PC-3 (cell line): ENCODE results near the gene ETV6. TPM values are rescaled to one million over a fixed set of nuclear protein-coding genes. Genes with fewer than 3 reads are reported as not detected.

ENCODE experiments used
- ATAC-seq: fragments of 200-7000 bp; cut with Tn5 transposase; 2 replicates; pipeline ENCODE4 v1.9.1; 2020; ENCODE audit warnings: mild to moderate bottlenecking, moderate library complexity
- BruUV-seq: library from RNA; stranded (reverse); fragments of 400-500 nt; replicated peaks from 2 replicates; lab custom pipeline; 2021; lab: Mats Ljungman, UMichigan
- CTCF ChIA-PET: fragments of 300-600 bp; sonication (Branson Sonifier 250); formaldehyde crosslinking; loops from one replicate; lab custom pipeline; 2022; ENCODE audit warnings: antibody characterized with exemption; lab: Charles Lee
- POLR2A ChIA-PET: fragments of 300-600 bp; sonication (Branson Sonifier 250); formaldehyde crosslinking; loops from one replicate; lab custom pipeline; 2022; ENCODE audit warnings: antibody characterized with exemption; ENCODE audit not compliant: unreplicated experiment; lab: Charles Lee
- DNase-seq: peaks from one replicate; pipeline ENCODE4 v3.0.0-alpha.2; 2015
- H2AFZ ChIP-seq: fragments of 300-600 bp; sonication (generic); 2 replicates; pipeline ENCODE4 v1.6.0; 2016; ENCODE audit warnings: antibody characterized with exemption, low read length
- H3F3A ChIP-seq: fragments of 300-600 bp; sonication (generic); one replicate; pipeline ENCODE4 v1.6.0; 2017; ENCODE audit warnings: antibody characterized with exemption, low read length, control low read depth, mild to moderate bottlenecking; ENCODE audit not compliant: unreplicated experiment
- H3K27ac ChIP-seq: fragments of 300-600 bp; sonication (generic); 2 replicates; pipeline ENCODE4 v1.5.1; 2016; ENCODE audit warnings: mild to moderate bottlenecking, low read length
- H3K27me3 ChIP-seq: fragments of 300-600 bp; sonication (generic); 2 replicates; pipeline ENCODE4 v1.6.1; 2016; ENCODE audit warnings: low read length, mixed read lengths
- H3K36me3 ChIP-seq: fragments of 300-600 bp; sonication (generic); 2 replicates; pipeline ENCODE4 v1.6.1; 2016; ENCODE audit warnings: low read depth, mixed run types, low read length, mixed read lengths
- H3K4me1 ChIP-seq: fragments of 300-600 bp; sonication (generic); 2 replicates; pipeline ENCODE4 v1.5.1; 2016; ENCODE audit warnings: low read length; ENCODE audit not compliant: insufficient read depth
- H3K4me2 ChIP-seq: fragments of 300-600 bp; sonication (generic); 2 replicates; pipeline ENCODE4 v1.6.0; 2016; ENCODE audit warnings: low read length
- H3K4me3 ChIP-seq: fragments of 300-600 bp; sonication (generic); 2 replicates; pipeline ENCODE4 v1.5.1; 2016; ENCODE audit warnings: mild to moderate bottlenecking, low read length, mixed read lengths
- H3K79me2 ChIP-seq: fragments of 300-600 bp; sonication (generic); 2 replicates; pipeline ENCODE4 v1.6.1; 2017; ENCODE audit warnings: low read length, mixed read lengths
- H3K9ac ChIP-seq: fragments of 300-600 bp; sonication (generic); 2 replicates; pipeline ENCODE4 v1.6.0; 2016; ENCODE audit warnings: mild to moderate bottlenecking, low read length
- H3K9me2 ChIP-seq: fragments of 300-600 bp; sonication (generic); replicated peaks from 2 replicates; pipeline ENCODE4 v1.6.1; 2016; ENCODE audit warnings: mixed run types, low read length, mixed read lengths
- H3K9me3 ChIP-seq: fragments of 300-600 bp; sonication (generic); 2 replicates; pipeline ENCODE4 v1.6.1; 2016; ENCODE audit warnings: low read length, mixed read lengths
- H4K20me1 ChIP-seq: fragments of 300-600 bp; sonication (generic); 2 replicates; pipeline ENCODE4 v1.6.1; 2016; ENCODE audit warnings: low read length, mixed read lengths
- EZH2 ChIP-seq: fragments of 300-600 bp; sonication (generic); IDR thresholded peaks from one replicate; pipeline ENCODE4 v1.6.1; 2017; ENCODE audit warnings: antibody characterized with exemption, mild to moderate bottlenecking, low read length; ENCODE audit not compliant: unreplicated experiment
- EZH2phosphoT487 ChIP-seq: fragments of 300-600 bp; sonication (generic); IDR thresholded peaks from 2 replicates; pipeline ENCODE4 v1.6.1; 2018; ENCODE audit warnings: mild to moderate bottlenecking, antibody characterized with exemption, low read length, borderline replicate concordance
- intact Hi-C: fragments of 100-400 bp; cut with micrococcal nuclease; formaldehyde crosslinking; loops from 2 replicates; pipeline ENCODE4 v1.9.0; 2023
- total RNA-seq: library from RNA; depleted of rRNA; stranded (reverse); fragments of >200 nt; gene quantifications from 2 replicates; pipeline ENCODE4 v1.2.3, GENCODE V29; 2014
- TF ChIP-seq, protein P1 (sequence below): fragments of 300-600 bp; sonication (generic); conservative IDR thresholded peaks from 2 replicates; pipeline ENCODE4 v1.5.1; 2017; ENCODE audit warnings: antibody characterized with exemption, low read depth, mild to moderate bottlenecking, low read length

Gene ETV6
- total RNA-seq, 1 experiment from 2014 or later = 5.0 TPM

GRCh38 chr12:11715621-11716020, 66.1 kb downstream of the ETV6 start:
- Histone ChIP-seq H3K9ac (no peak overlapping the region), H3K4me1 (peaks cover 16% of the 10 kb centered on the region), H3K36me3 (no peaks in the 10 kb centered on the region), H3K9me3 (no peaks in the 10 kb centered on the region), H3K9me2 (no peaks in the 10 kb centered on the region), H3K4me2 (no peak overlapping the region), H2AFZ (no peak overlapping the region), H3K27me3 (no peaks in the 10 kb centered on the region), H3F3A (no peaks in the 10 kb centered on the region), H3K79me2 (no peaks in the 10 kb centered on the region), H3K27ac (no peak overlapping the region), H3K4me3 (no peak overlapping the region), H4K20me1 (no peaks in the 10 kb centered on the region)
- ATAC-seq (no peak), DNase-seq (no peak)
- CTCF ChIA-PET = no interaction called here
- intact Hi-C loops = no loop called here
- POLR2A ChIA-PET = no interaction called here
- no peak for TF ChIP-seq EZH2phosphoT487
- TF ChIP-seq, protein P1, sequence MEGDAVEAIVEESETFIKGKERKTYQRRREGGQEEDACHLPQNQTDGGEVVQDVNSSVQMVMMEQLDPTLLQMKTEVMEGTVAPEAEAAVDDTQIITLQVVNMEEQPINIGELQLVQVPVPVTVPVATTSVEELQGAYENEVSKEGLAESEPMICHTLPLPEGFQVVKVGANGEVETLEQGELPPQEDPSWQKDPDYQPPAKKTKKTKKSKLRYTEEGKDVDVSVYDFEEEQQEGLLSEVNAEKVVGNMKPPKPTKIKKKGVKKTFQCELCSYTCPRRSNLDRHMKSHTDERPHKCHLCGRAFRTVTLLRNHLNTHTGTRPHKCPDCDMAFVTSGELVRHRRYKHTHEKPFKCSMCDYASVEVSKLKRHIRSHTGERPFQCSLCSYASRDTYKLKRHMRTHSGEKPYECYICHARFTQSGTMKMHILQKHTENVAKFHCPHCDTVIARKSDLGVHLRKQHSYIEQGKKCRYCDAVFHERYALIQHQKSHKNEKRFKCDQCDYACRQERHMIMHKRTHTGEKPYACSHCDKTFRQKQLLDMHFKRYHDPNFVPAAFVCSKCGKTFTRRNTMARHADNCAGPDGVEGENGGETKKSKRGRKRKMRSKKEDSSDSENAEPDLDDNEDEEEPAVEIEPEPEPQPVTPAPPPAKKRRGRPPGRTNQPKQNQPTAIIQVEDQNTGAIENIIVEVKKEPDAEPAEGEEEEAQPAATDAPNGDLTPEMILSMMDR = no peak
- TF ChIP-seq EZH2 = no peak
- no TSS peak for BruUV-seq

DNA sequence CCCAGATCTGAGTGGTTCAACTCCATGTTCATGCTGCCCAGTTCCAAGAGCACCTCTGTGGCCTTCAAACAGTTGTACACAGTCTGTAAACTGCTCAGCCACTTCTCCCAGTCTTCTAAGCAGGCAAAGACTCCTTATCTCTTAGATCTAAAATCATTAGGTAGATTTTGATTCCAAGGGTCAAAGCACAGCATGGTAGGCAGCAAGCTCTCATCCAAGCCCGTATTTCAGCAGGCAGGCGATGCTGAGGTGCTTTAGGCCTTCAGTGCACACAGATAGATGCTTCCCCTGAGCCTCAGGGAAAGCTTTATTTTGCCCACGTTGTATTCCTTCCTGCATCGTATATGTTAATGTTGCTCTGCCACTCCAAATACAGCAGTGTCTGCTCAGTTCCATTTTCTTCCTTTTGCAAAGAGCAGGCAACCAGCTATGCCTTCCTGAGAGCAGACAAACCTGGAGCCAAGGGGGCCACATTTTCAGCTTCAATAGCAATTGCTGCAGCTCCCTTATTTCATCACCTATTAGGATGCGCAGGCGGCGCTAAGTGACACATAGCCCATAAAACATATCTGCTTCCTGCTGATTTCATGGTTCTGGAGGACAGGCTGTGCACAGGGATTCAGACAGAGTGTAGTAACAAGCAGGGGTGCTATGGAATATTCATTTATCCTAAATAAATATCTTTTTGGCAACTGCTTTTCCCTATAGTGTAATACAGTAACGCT, 67.5 kb downstream of the ETV6 start:
- POLR2A ChIA-PET = no interaction called here
- Histone ChIP-seq H3K9ac (no peak overlapping the region), H3K4me2 (no peak overlapping the region), H2AFZ (no peak overlapping the region), H3K36me3 (no peaks in the 10 kb centered on the region), H3K27ac (no peak overlapping the region), H3K9me2 (no peaks in the 10 kb centered on the region), H4K20me1 (no peaks in the 10 kb centered on the region), H3F3A (no peaks in the 10 kb centered on the region), H3K9me3 (no peaks in the 10 kb centered on the region), H3K79me2 (no peaks in the 10 kb centered on the region), H3K27me3 (no peaks in the 10 kb centered on the region), H3K4me1 (peaks cover 16% of the 10 kb centered on the region), H3K4me3 (no peak overlapping the region)
- no TSS peak for BruUV-seq
- CTCF ChIA-PET = no interaction called here
- ATAC-seq (no peak), DNase-seq (no peak)
- intact Hi-C loops = no loop called here
- TF ChIP-seq, protein P1 = no peak
- no peak for TF ChIP-seq EZH2
- TF ChIP-seq EZH2phosphoT487 = no peak

DNA sequence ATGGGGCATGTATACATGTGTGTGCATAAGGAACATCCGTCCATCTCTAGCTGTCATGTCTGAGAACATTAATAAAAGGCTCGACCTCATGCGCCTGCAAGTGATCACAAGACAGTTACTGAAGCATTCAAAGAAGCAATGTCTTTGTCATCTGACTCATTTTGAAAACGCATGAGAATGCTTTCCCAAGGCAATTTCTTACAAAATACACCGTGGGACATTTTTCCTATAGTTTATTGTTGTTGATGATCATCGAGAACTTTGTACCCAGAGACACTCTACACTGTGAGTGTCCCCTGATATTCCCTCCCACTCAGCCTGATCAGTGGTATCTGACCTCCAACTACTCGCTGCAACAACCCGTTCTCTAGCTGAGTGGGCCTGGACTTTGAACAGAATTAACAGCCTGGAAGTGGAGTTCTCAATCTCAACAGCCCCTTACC, 68.1 kb downstream of the ETV6 start:
- BruUV-seq = no TSS peak
- Histone ChIP-seq H3K4me2 (no peak overlapping the region), H3K27ac (no peak overlapping the region), H3F3A (no peaks in the 10 kb centered on the region), H3K4me1 (peaks cover 16% of the 10 kb centered on the region), H3K4me3 (no peak overlapping the region), H3K9ac (no peak overlapping the region), H3K9me2 (no peaks in the 10 kb centered on the region), H4K20me1 (no peaks in the 10 kb centered on the region), H2AFZ (no peak overlapping the region), H3K79me2 (no peaks in the 10 kb centered on the region), H3K9me3 (no peaks in the 10 kb centered on the region), H3K27me3 (no peaks in the 10 kb centered on the region), H3K36me3 (no peaks in the 10 kb centered on the region)
- TF ChIP-seq EZH2 (no peak), EZH2phosphoT487 (no peak)
- TF ChIP-seq, protein P1 = no peak
- POLR2A ChIA-PET = no interaction called here
- CTCF ChIA-PET = no interaction called here
- intact Hi-C loops = no loop called here
- DNase-seq (no peak), ATAC-seq (no peak)
